HG02798 (cell line): ENCODE measurements around the gene C1orf210.

Experiments used
- ATAC-seq: cut with Tn5 transposase; IDR thresholded peaks from one replicate; pipeline ENCODE4 v1.9.1; 2021; ENCODE audit warnings: mild to moderate bottlenecking; ENCODE audit not compliant: unreplicated experiment, poor library complexity

C1orf210 gene

GRCh38 chr1:43285269-43285990 lies at the start of gene C1orf210:
Gene C1orf210, minus strand, starts transcription at chr1:43285581. Its CDS starts 2,311 bp downstream, at chr1:43283270.
- no peak for ATAC-seq

DNA sequence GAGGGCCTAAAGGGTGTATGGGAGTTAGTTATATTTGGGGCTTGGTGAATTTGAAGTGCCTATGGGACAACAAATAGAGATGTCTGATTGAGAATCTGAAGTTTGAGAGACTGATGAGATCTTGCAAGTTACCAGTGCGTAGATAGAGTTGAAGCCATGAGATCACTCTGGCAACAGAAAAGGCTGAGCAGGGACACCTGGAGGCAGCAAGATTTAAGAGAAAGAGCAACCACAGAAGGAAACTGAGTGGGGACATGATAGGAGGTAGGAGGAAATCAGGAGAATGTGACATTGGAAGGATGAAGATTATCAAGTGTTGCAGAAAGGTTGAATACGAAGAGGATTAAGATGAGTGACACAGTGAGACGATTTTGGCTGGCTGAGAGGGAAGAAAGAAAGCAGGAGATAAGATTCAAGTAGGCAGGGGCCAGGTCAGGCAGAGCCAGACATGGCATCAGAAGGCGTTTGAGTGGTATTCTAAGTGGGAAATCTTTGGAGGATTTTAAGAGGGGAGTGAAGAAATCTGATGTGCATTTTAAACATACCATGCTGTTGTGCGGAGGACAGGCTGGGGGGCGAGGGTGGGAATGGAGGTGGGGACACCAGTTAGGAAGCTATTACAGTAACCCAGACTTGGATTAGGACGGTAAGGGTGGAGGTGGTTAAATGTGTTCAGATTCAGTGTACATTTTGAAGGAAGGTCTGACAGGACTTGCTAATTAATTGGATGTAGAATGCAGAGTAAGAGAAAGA lies 49.2 kb upstream of the C1orf210 start:
- ATAC-seq: no peak

DNA sequence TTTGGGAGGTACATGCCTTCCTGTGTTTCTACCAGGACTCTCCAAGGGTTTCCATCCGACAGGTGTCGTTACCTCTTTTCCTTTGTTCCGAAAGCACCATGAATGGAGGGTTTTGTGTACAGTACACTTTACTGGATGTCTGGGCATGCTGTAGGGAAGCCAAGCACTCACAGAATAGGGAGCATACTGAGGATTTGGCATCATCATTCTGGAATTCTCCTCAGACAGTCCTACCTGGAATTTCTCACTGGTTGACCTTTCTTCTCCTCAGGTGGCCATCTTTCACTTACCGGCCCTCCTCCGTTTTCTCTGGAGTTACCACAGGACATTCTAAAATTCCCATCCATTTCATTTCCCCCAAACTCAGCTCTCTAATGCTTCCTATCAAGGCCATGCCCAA lies 46.3 kb upstream of the C1orf210 start:
- no peak for ATAC-seq

GRCh38 chr1:43329995-43330751 lies 44.8 kb upstream of the C1orf210 start:
- no peak for ATAC-seq

DNA sequence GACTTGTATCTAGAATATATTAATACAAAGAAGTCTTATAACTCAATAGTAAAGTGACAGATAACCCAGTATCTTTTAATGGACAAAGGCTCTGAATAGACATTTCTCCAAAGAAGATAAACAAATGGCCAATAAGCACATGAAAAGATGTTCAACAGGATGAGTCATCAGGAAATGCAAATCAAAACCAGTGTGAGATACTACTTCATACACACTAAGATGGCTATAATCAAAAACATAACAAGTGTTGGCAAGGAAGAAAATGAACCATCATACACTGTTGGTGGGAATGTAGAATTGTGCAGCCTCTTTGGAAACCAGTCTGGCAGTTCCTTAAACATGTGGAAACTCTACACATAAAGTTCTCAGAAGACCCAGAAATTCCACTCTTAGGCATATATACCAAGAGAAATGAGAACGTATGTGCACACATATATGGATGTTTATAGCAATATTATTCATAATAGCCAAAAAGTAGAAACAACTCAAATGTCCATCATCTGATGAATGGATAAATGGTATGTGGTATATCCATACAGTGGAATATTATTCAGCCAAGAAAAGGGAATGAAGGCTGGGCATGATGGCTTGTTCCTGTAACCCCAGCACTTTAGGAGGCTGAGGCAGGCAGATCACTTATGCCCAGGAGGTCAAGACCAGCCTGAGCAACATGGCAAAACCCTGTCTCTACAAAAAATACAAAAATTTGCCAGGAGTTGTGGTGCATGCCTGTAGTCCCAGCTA lies 42.3 kb upstream of the C1orf210 start:
- ATAC-seq: no peak

DNA sequence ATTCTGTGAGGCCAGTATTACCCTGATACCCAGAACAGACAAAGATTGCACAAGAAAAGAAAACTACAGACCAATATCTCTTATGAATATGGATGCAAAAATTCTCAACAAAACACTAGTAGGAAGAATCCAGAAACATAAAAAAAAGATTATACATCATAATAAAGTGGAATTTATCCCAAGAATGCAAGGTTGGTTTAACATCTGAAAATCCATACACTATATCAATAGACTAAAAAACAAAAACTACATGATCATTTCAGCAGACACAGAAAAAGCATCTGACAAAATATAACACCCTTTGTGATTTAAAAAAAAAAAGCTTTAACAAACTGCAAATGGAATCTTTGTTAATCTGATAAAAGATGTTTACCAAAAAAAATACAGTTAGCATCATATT lies 40.0 kb upstream of the C1orf210 start:
- no peak for ATAC-seq

GRCh38 chr1:43324810-43325209 lies 39.4 kb upstream of the C1orf210 start:
- no peak for ATAC-seq

DNA sequence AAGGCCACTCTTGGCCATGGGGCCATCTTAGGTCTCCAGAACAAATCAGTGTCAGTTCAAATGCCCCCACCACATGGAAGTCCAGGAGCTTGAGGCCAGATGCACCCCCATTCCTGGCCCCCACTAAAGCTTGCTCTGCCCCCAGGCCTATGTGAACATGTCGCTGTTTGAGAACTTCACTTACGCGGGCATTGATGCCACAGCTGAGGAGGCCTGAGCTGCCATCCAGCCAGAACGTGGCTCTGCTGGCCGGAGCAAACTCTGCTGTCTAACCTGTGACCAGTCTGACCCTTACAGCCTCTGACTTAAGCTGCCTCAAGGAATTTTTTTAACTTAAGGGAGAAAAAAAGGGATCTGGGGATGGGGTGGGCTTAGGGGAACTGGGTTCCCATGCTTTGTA lies 37.1 kb upstream of the C1orf210 start:
- ATAC-seq: no peak

GRCh38 chr1:43321331-43321891 lies 36.0 kb upstream of the C1orf210 start:
- no peak for ATAC-seq

GRCh38 chr1:43319766-43320165 lies 34.4 kb upstream of the C1orf210 start:
- no peak for ATAC-seq

DNA sequence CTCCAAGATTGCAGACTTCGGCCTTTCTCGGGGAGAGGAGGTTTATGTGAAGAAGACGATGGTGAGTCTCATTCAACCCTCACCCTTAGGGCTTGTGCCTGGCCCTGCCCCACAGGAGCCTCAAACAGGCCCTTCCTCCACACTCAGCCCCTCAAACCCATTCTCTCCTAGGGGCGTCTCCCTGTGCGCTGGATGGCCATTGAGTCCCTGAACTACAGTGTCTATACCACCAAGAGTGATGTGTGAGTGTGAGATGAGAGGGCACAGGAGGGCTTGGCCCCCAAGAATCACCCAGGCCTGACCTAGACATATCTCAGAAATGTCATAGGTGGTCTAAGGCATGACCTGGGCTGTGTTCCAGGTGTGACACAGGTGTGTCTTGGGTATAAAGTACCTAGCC lies 33.9 kb upstream of the C1orf210 start:
- no peak for ATAC-seq

GRCh38 chr1:43318831-43319230 lies 33.5 kb upstream of the C1orf210 start:
- ATAC-seq: no peak

- ATAC-seq: no peak
Observed at GRCh38 chr1:43317817-43318471, 32.6 kb upstream of the C1orf210 start.

- ATAC-seq: no peak
Observed at GRCh38 chr1:43316738-43317520, 31.5 kb upstream of the C1orf210 start.

- no peak for ATAC-seq
Observed at GRCh38 chr1:43315963-43316737, 30.8 kb upstream of the C1orf210 start.

DNA sequence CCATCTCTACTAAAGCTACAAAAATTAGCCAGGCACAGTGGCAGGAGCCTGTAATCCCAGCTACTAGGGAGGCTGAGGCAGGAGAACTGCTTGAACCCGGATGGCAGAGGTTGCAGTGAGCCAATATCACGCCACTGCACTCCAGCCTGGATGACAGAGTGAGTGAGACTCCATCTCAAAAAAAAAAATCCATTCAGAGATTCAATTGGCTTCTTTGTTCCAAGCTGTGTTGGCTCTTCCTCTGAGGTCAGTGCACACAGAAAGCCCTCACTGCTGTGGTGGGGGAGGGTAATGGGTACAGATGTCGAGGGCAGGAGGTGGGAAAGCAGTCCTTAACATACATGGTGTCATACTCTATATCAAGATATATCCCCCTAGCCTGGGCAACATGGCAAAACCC lies 30.1 kb upstream of the C1orf210 start:
- ATAC-seq: no peak

GRCh38 chr1:43314233-43314632 lies 28.9 kb upstream of the C1orf210 start:
- no peak for ATAC-seq

GRCh38 chr1:43313771-43314170 lies 28.4 kb upstream of the C1orf210 start:
- no peak for ATAC-seq
